B cell (primary cell): ENCODE data around the gene TRAP1.

Experiments used
- CTCF ChIP-seq: fragments of 200-600 bp; IDR thresholded peaks from one replicate; pipeline ENCODE4 v1.8.0; 2022; ENCODE audit warnings: antibody characterized with exemption, mild to moderate bottlenecking
- EZH2 ChIP-seq: IDR thresholded peaks from 2 replicates; pipeline ENCODE4 v1.6.1; 2012; ENCODE audit warnings: borderline replicate concordance, low read depth, mild to moderate bottlenecking, moderate library complexity, low read length; ENCODE audit not compliant: insufficient read depth, poor library complexity, severe bottlenecking

GRCh38 chr16:3722508-3722907, 5.2 kb upstream of the TRAP1 start:
- TF ChIP-seq EZH2, result no peak
- TF ChIP-seq CTCF, result no peak
